GM18907 (cell line): Measurements from ENCODE around the gene IP6K3.

Experiments
- ATAC-seq: cut with Tn5 transposase; IDR thresholded peaks from one replicate; pipeline ENCODE4 v1.9.1; 2021; ENCODE audit warnings: mild to moderate bottlenecking, moderate library complexity; ENCODE audit not compliant: unreplicated experiment

The IP6K3 gene

DNA sequence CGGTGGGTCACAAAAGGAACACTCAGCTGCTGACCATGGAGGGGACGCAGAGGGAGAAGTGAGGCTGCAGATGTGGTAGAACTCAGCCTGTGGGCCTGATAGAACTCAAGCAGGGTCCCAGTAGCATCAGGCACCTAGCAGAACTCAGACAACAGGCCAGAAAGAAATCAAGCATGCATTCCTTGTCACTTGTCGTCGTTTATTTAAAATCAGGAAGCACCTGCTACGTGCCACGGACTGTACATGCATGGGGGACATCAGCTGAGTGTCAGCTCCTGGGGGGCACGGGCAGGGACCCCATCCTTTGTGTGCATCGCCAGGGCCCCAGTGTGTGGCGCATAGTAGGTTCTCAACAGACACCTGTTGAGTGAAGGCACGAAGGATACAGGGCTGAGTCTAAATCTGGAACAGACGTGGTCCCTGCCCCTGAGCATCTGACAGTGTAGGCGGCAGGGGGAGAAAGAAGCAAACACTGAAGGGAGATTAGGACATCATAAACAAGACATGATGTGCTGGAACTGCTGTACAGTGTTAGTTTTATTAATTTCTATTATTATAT is 67.7 kb downstream of the IP6K3 start:
- ATAC-seq = no peak

DNA sequence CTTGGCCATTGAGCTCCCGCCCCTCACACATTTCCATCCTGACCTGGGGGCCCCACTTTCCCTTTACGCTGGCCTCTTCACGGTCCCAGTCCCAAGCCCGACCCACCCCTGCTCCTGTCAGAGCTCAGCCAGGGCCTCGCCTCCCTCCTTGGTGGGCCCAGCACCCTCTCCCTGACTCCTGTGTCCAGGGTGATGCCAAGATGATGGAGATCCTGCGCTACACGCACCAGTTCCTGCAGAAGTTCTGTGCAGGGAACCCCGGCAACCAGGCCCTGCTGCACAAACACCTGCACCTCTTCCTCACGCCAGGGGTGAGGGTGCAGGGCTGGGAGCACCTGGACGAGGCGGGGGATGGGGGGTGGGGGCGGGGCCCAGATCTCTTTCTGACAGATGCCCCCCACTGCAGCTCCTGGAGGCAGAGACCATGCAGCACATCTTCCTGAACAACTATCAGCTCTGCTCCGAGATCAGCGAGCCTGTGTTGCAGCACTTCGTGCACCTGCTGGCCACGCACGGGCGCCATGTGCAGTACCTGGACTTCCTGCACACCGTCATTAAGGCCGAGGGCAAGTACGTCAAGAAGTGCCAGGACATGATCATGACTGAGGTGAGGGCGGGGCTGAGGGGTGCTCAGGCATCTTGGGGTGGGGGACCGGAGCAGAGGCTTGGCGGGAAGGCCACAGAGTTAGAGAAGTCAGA is 68.3 kb downstream of the IP6K3 start:
- no peak for ATAC-seq

GRCh38 chr6:33677689-33678088 is 69.0 kb downstream of the IP6K3 start:
- ATAC-seq = no peak

- ATAC-seq = no peak
Measured at GRCh38 chr6:33677143-33677660, 69.5 kb downstream of the IP6K3 start.

DNA sequence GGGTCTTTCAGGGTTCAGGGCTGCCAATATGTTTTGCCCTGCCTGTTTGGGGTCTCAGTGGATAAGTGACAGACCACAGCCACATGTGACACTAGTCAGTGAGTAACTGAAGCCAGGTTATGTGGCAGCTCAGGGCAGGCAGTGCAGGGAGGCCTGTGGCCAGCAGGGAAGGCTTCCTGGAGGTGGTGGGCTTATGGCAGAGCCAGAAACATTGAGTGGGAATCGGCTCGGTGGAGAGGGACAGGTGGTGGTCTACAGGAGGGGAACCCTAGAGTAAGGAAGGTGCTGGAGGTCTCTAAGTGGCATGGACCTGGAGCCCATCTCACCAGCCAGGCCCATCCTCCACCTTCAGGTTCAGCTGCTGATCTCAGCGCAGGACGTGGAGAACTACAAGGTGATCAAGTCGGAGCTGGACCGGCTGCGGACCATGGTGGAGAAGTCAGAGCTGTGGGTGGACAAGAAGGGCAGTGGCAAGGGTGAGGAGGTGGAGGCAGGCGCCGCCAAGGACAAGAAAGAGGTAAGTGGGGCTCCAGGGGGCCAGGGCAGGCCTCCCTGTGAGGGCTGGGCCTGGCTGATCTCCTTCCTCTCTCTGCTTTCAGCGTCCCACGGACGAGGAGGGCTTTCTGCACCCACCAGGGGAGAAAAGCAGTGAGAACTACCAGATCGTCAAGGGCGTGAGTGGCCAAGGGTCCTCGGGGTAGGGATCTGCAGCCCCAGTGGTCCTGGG is 70.1 kb downstream of the IP6K3 start:
- no peak for ATAC-seq

DNA sequence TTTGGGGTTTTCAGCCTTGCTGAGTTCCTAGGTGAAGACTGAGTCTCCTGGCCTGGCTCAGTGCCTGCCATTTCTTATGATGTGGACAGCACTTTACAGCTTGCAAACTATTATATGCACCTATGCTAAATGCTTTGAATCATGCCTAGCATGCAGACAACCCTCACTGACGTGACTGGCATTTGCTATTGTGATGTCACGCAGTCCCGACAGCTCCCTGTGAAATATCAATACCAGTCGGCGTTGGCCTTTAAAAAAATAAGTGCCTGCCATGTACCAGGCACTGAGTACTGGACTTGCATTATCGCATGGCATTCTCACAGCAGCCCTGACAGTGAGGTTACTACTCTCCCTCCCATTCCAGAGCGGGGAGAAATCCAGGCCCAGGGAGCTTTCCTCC is 70.7 kb downstream of the IP6K3 start:
- ATAC-seq = no peak

- no peak for ATAC-seq
Measured at GRCh38 chr6:33673851-33674250, 72.9 kb downstream of the IP6K3 start.

DNA sequence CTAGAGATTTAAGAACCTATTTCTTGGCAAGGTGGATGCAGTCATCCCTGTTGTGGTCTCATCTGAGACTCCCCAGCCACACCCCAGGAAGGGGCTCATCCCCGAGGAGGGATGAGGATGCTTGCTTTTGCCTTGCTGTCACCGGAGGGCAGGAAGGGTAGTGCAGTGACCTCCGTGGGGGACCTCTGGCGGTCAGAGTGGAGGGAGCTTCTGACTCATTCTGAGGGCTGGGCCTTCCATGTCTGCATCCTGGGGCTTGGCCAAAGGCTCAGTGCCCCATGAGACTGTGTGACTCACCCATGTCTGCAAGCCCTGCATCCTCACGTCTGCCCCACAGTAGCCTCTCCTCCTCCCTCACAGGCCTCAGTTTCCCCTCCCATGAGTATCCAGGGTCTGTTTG is 73.9 kb downstream of the IP6K3 start:
- no peak for ATAC-seq

- no peak for ATAC-seq
Measured at GRCh38 chr6:33671744-33672072, 75.0 kb downstream of the IP6K3 start.
